H9 (cell line): ENCODE data around the gene TEX54. TPM values are rescaled to one million over a fixed set of nuclear protein-coding genes. Genes with fewer than 3 reads are reported as not detected.

Source experiments
- DNase-seq: peaks from one replicate; pipeline ENCODE4 v3.0.0-alpha.2; 2017
- H2AFZ ChIP-seq: one replicate; pipeline ENCODE4 v1.6.1; 2013; ENCODE audit warnings: mild to moderate bottlenecking, low read length, control low read depth, moderate library complexity
- H2AK5ac ChIP-seq: 2 replicates; pipeline ENCODE4 v1.6.1; 2013; ENCODE audit warnings: low read length, control low read depth, mixed read lengths; ENCODE audit not compliant: insufficient read length
- H2BK120ac ChIP-seq: one replicate; pipeline ENCODE4 v1.6.1; 2013; ENCODE audit warnings: low read depth, mild to moderate bottlenecking, low read length, control low read depth, inconsistent platforms; ENCODE audit not compliant: poor library complexity, severe bottlenecking
- H2BK12ac ChIP-seq: 2 replicates; pipeline ENCODE4 v1.6.1; 2013; ENCODE audit warnings: low read length, control low read depth, mixed read lengths, low read depth; ENCODE audit not compliant: insufficient read length
- H2BK15ac ChIP-seq: 2 replicates; pipeline ENCODE4 v1.6.1; 2013; ENCODE audit warnings: low read depth, low read length, control low read depth
- H2BK20ac ChIP-seq: one replicate; pipeline ENCODE4 v1.6.1; 2013; ENCODE audit warnings: low read depth, mild to moderate bottlenecking, low read length, control low read depth, inconsistent platforms; ENCODE audit not compliant: poor library complexity, severe bottlenecking
- H2BK5ac ChIP-seq: 2 replicates; pipeline ENCODE4 v1.6.1; 2013; ENCODE audit warnings: low read length, control low read depth, mixed read lengths; ENCODE audit not compliant: insufficient read length
- H3K14ac ChIP-seq: 2 replicates; pipeline ENCODE4 v1.6.1; 2013; ENCODE audit warnings: low read length, control low read depth; ENCODE audit not compliant: insufficient read depth
- H3K18ac ChIP-seq: 2 replicates; pipeline ENCODE4 v1.6.1; 2013; ENCODE audit warnings: low read depth, mild to moderate bottlenecking, mixed read lengths, low read length, control low read depth; ENCODE audit not compliant: insufficient read length
- H3K23ac ChIP-seq: 2 replicates; pipeline ENCODE4 v1.6.1; 2013; ENCODE audit warnings: low read length, control low read depth, mixed read lengths, low read depth; ENCODE audit not compliant: insufficient read length
- H3K23me2 ChIP-seq: 2 replicates; pipeline ENCODE4 v1.6.1; 2013; ENCODE audit warnings: low read depth, mild to moderate bottlenecking, mixed read lengths, low read length, control low read depth; ENCODE audit not compliant: insufficient read length, poor library complexity, severe bottlenecking
- H3K27ac ChIP-seq: 2 replicates; pipeline ENCODE4 v1.5.1; 2013; ENCODE audit warnings: low read length, control low read depth, mixed read lengths, low read depth; ENCODE audit not compliant: insufficient read length
- H3K27me3 ChIP-seq: 2 replicates; pipeline ENCODE4 v1.6.1; 2013; ENCODE audit warnings: low read length, control low read depth, inconsistent platforms; ENCODE audit not compliant: insufficient read depth
- H3K4ac ChIP-seq: 2 replicates; pipeline ENCODE4 v1.6.1; 2013; ENCODE audit warnings: low read depth, mild to moderate bottlenecking, control low read depth, inconsistent platforms, low read length, moderate library complexity
- H3K4me1 ChIP-seq: 2 replicates; pipeline ENCODE4 v1.6.1; 2013; ENCODE audit warnings: low read length, control low read depth, inconsistent platforms; ENCODE audit not compliant: insufficient read depth
- H3K4me2 ChIP-seq: 2 replicates; pipeline ENCODE4 v1.6.1; 2013; ENCODE audit warnings: low read length, control low read depth, mixed read lengths; ENCODE audit not compliant: insufficient read length, insufficient read depth
- H3K56ac ChIP-seq: 2 replicates; pipeline ENCODE4 v1.6.1; 2013; ENCODE audit warnings: low read depth, mild to moderate bottlenecking, mixed read lengths, low read length, control low read depth; ENCODE audit not compliant: insufficient read length
- H3K79me1 ChIP-seq: 2 replicates; pipeline ENCODE4 v1.6.1; 2013; ENCODE audit warnings: low read depth, mild to moderate bottlenecking, moderate library complexity, low read length, control low read depth, inconsistent platforms; ENCODE audit not compliant: insufficient read depth, poor library complexity, severe bottlenecking
- H3K79me2 ChIP-seq: 2 replicates; pipeline ENCODE4 v1.6.1; 2013; ENCODE audit warnings: low read length, control low read depth, inconsistent platforms; ENCODE audit not compliant: insufficient read depth
- H3K9ac ChIP-seq: 2 replicates; pipeline ENCODE4 v1.6.1; 2013; ENCODE audit warnings: low read length, control low read depth, mixed read lengths; ENCODE audit not compliant: insufficient read length; ENCODE audit errors: extremely low read depth
- H3K9me3 ChIP-seq: one replicate; pipeline ENCODE4 v1.6.1; 2013; ENCODE audit warnings: low read depth, low read length, inconsistent platforms; ENCODE audit not compliant: control insufficient read depth
- H3T11ph ChIP-seq: one replicate; pipeline ENCODE4 v1.6.1; 2013; ENCODE audit warnings: mild to moderate bottlenecking, low read length, control low read depth, inconsistent platforms
- H4K20me1 ChIP-seq: one replicate; pipeline ENCODE4 v1.6.1; 2013; ENCODE audit not compliant: control insufficient read depth, insufficient read length, insufficient read depth
- H4K5ac ChIP-seq: 2 replicates; pipeline ENCODE4 v1.6.1; 2013; ENCODE audit warnings: low read depth, mild to moderate bottlenecking, mixed read lengths, low read length, control low read depth; ENCODE audit not compliant: insufficient read length
- H4K8ac ChIP-seq: replicated peaks from 2 replicates; pipeline ENCODE4 v1.6.1; 2013; ENCODE audit warnings: low read length, control low read depth, mixed read lengths, low read depth; ENCODE audit not compliant: insufficient read length
- H4K91ac ChIP-seq: 2 replicates; pipeline ENCODE4 v1.6.1; 2013; ENCODE audit warnings: low read depth, mild to moderate bottlenecking, moderate library complexity, mixed read lengths, low read length, control low read depth; ENCODE audit not compliant: insufficient read length
- H3K27ac Mint-ChIP-seq, 3 experiments: 2 replicates in 2 of 3; 3 replicates in 1 of 3; pipeline ENCODE4 v1.8.0; 2020 to 2021; ENCODE audit warnings: mixed read lengths in 3 of 3, mild to moderate bottlenecking in 1 of 3, moderate library complexity in 1 of 3
- H3K27me3 Mint-ChIP-seq: 2 replicates; pipeline ENCODE4 v1.8.0; 2021; ENCODE audit warnings: low read depth, mild to moderate bottlenecking, moderate library complexity, mixed read lengths
- H3K36me3 Mint-ChIP-seq, 3 experiments: 2 replicates in 2 of 3; 3 replicates in 1 of 3; pipeline ENCODE4 v1.8.0; 2020 to 2021; ENCODE audit warnings: low read depth in 3 of 3, mixed read lengths in 3 of 3; ENCODE audit not compliant: insufficient read depth in 1 of 3
- H3K4me1 Mint-ChIP-seq, 2 experiments: 2 replicates each; pipeline ENCODE4 v1.8.0; 2020; ENCODE audit warnings: mixed read lengths in 2 of 2
- H3K4me3 Mint-ChIP-seq, 2 experiments: 2 replicates in 1 of 2; 3 replicates in 1 of 2; pipeline ENCODE4 v1.8.0; 2020 to 2021; ENCODE audit warnings: mild to moderate bottlenecking in 2 of 2, mixed read lengths in 2 of 2, moderate library complexity in 1 of 2
- H3K9me3 Mint-ChIP-seq, 2 experiments: 2 replicates in 1 of 2; 3 replicates in 1 of 2; pipeline ENCODE4 v1.8.0; 2020; ENCODE audit warnings: mild to moderate bottlenecking in 2 of 2, mixed read lengths in 2 of 2, moderate library complexity in 1 of 2
- WGBS: extraction: QIAGEN DNeasy Blood & Tissue Kit; methylation state at CpG from one replicate; pipeline ENCODE4 v1.1.7; 2013; ENCODE audit warnings: missing lambda C conversion rate, low lambda C conversion rate, mixed read lengths; ENCODE audit not compliant: insufficient read length; ENCODE audit errors: extremely low coverage; 5-methylcytosine and 5-hydroxymethylcytosine counted together
- total RNA-seq: library from RNA; stranded (reverse); gene quantifications from 2 replicates; pipeline ENCODE4 v1.2.1, GENCODE V29; 2021
- TF ChIP-seq, protein P1 (sequence below): fragments of 200-600 bp; sonication (generic); conservative IDR thresholded peaks from 3 replicates; pipeline ENCODE4 v1.8.0; 2021; ENCODE audit warnings: antibody characterized with exemption, mild to moderate bottlenecking

TEX54 gene
- total RNA-seq, 1 experiment from 2014 or later: 1.2 TPM

DNA sequence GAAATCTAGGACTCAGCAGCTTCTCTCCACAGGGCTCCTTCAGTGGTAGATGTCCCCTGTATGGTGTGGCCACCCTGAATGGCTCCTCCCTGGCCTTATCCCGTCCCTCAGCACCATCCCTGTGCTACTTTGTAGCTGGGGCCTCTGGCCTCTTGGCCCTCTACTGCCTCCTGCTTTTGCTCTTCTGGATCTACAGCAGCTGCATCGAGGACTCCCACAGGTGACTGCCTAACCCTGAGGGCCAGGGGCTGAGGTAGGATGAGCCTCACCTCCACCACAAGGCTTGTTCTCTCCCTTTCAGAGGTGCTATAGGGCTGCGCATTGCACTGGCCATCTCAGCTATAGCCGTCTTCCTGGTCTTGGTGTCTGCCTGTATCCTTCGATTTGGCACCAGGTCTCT lies 43.6 kb downstream of the TEX54 start:
- Histone ChIP-seq H3K4me1 (no peaks in the 10 kb centered on the region), H2AFZ (no peak overlapping the region), H3K79me2 (no peaks in the 10 kb centered on the region; the same call in 1 of the 2 replicates), H3K23me2 (peaks cover 4% of the 10 kb centered on the region), H3K4ac (no peak overlapping the region), H3K27me3 (no peaks in the 10 kb centered on the region), H4K20me1 (no peaks in the 10 kb centered on the region), H2BK15ac (no peak overlapping the region), H3K27ac (no peak overlapping the region), H2BK120ac (no peak overlapping the region), H3K4me2 (no peak overlapping the region), H3K14ac (no peak overlapping the region), H4K5ac (no peak overlapping the region), H2BK20ac (no peak overlapping the region), H3K9me3 (no peaks in the 10 kb centered on the region), H3T11ph (no peak overlapping the region), H2BK5ac (no peak overlapping the region), H3K79me1 (no peaks in the 10 kb centered on the region), H4K8ac (no peak overlapping the region), H3K9ac (no peak overlapping the region), H2BK12ac (no peak overlapping the region), H2AK5ac (no peak overlapping the region), H3K18ac (no peak overlapping the region), H3K23ac (no peak overlapping the region), H3K56ac (no peak overlapping the region), H4K91ac (no peak overlapping the region)
- peak; percentile 59 for DNase-seq
- Mint-ChIP-seq H3K27me3 (no peaks in the 10 kb centered on the region; the same call in 1 of the 2 replicates), H3K4me3 (peak overlapping the region; percentile 89 to 94), H3K4me1 (peaks cover 27 to 37% of the 10 kb centered on the region in 2 experiments), H3K36me3 (peaks cover 17 to 65% (median 40%) of the 10 kb centered on the region in 3 experiments; a peak in 6 of 7 replicates), H3K27ac (peak overlapping the region in 2 of 3 experiments; percentile 57 to 90; a peak in 4 of 7 replicates), H3K9me3 (no peaks in the 10 kb centered on the region; a peak in 1 of 5 replicates)
- TF ChIP-seq, protein P1, sequence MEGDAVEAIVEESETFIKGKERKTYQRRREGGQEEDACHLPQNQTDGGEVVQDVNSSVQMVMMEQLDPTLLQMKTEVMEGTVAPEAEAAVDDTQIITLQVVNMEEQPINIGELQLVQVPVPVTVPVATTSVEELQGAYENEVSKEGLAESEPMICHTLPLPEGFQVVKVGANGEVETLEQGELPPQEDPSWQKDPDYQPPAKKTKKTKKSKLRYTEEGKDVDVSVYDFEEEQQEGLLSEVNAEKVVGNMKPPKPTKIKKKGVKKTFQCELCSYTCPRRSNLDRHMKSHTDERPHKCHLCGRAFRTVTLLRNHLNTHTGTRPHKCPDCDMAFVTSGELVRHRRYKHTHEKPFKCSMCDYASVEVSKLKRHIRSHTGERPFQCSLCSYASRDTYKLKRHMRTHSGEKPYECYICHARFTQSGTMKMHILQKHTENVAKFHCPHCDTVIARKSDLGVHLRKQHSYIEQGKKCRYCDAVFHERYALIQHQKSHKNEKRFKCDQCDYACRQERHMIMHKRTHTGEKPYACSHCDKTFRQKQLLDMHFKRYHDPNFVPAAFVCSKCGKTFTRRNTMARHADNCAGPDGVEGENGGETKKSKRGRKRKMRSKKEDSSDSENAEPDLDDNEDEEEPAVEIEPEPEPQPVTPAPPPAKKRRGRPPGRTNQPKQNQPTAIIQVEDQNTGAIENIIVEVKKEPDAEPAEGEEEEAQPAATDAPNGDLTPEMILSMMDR: no peak
- WGBS: no CpG with 5 or more reads among the region's 5 CpGs
